GM12891 (cell line): ENCODE measurements around the gene KIF21B.

Experiments used
- POLR2A ChIP-seq: IDR thresholded peaks from 2 replicates; pipeline ENCODE4 v1.6.1; 2011; ENCODE audit warnings: low read depth, low read length, control low read depth
- POLR2AphosphoS5 ChIP-seq: IDR thresholded peaks from 2 replicates; pipeline ENCODE4 v1.6.1; 2011; ENCODE audit warnings: low read depth, low read length, control low read depth
- SPI1 ChIP-seq: IDR thresholded peaks from 2 replicates; pipeline ENCODE4 v1.6.1; 2011; ENCODE audit warnings: low read depth, low read length, control low read depth

DNA sequence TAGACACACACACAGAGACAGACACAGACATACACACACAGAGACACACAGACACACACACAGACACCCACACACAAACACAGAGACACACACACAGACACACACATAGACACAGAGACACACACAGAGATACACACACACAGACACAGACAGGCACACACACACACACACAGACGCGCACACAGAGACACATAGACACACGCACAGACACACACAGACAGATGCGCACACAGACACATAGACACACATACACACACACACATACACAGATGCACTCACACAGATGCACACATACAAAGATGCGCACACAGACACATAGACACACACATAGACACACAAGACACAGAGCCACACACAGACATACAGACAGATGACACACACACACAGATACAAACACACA lies 16.0 kb downstream of the KIF21B start:
- TF ChIP-seq POLR2A (no peak), POLR2AphosphoS5 (no peak), SPI1 (no peak)
